Measurements from ENCODE around the gene SMIM1.

The SMIM1 gene

GRCh38 chr1:3742439-3743298, 29.9 kb upstream of the SMIM1 start:
- Histone ChIP-seq H3K27ac (ENCODE audit: poor library complexity, severe bottlenecking) (no peak overlapping the region), H3K4me1 (ENCODE audit: insufficient read depth, poor library complexity, severe bottlenecking) (no peaks in the 10 kb centered on the region), H3K4me3 (ENCODE audit: severe bottlenecking) (no peak overlapping the region), H3K27me3 (ENCODE audit: insufficient read depth, poor library complexity, severe bottlenecking) (no peaks in the 10 kb centered on the region), H3K36me3 (ENCODE audit: low read depth) (peaks cover 44% of the 10 kb centered on the region), H3K9me3 (ENCODE audit: severe bottlenecking) (no peaks in the 10 kb centered on the region)
- DNase-seq (ENCODE audit: low spot score) (peak; percentile 55), ATAC-seq (ENCODE audit: low read depth) (no peak)
- TF ChIP-seq, protein P1, sequence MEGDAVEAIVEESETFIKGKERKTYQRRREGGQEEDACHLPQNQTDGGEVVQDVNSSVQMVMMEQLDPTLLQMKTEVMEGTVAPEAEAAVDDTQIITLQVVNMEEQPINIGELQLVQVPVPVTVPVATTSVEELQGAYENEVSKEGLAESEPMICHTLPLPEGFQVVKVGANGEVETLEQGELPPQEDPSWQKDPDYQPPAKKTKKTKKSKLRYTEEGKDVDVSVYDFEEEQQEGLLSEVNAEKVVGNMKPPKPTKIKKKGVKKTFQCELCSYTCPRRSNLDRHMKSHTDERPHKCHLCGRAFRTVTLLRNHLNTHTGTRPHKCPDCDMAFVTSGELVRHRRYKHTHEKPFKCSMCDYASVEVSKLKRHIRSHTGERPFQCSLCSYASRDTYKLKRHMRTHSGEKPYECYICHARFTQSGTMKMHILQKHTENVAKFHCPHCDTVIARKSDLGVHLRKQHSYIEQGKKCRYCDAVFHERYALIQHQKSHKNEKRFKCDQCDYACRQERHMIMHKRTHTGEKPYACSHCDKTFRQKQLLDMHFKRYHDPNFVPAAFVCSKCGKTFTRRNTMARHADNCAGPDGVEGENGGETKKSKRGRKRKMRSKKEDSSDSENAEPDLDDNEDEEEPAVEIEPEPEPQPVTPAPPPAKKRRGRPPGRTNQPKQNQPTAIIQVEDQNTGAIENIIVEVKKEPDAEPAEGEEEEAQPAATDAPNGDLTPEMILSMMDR (IDR thresholded peaks at IDR 0.05; ENCODE audit: poor library complexity, severe bottlenecking), result no peak

DNA sequence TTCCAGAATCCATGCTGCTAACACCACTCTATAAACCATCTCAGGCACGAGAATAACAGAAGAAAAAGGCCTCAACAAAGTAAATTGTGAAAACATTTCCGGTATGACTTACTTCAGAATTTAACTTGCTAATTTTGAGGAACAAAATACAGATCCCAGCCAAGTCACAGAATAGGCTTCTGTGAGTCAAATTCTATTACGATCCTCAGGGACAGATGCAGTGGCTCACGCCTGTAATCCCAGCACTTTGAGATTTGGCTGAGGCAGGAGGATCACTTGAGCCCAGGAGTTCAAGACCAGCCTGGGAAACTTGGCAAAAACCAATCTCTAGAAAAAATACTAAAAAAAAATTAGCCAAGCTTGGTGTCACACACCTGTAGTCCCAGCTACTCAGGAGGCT, 29.1 kb upstream of the SMIM1 start:
- ATAC-seq (ENCODE audit: low read depth) (no peak), DNase-seq (ENCODE audit: low spot score) (no peak)
- H3K4me3 ChIP-seq (ENCODE audit: severe bottlenecking), result no peak overlapping the region
- TF ChIP-seq, protein P1 (IDR thresholded peaks at IDR 0.05; ENCODE audit: poor library complexity, severe bottlenecking), result no peak
- peaks cover 36% of the 10 kb centered on the region for H3K36me3 ChIP-seq (ENCODE audit: low read depth)
- no peaks in the 10 kb centered on the region for H3K4me1 ChIP-seq (ENCODE audit: insufficient read depth, poor library complexity, severe bottlenecking)
- no peaks in the 10 kb centered on the region for H3K27me3 ChIP-seq (ENCODE audit: insufficient read depth, poor library complexity, severe bottlenecking)
- no peak overlapping the region for H3K27ac ChIP-seq (ENCODE audit: poor library complexity, severe bottlenecking)
- H3K9me3 ChIP-seq (ENCODE audit: severe bottlenecking), result no peaks in the 10 kb centered on the region

DNA sequence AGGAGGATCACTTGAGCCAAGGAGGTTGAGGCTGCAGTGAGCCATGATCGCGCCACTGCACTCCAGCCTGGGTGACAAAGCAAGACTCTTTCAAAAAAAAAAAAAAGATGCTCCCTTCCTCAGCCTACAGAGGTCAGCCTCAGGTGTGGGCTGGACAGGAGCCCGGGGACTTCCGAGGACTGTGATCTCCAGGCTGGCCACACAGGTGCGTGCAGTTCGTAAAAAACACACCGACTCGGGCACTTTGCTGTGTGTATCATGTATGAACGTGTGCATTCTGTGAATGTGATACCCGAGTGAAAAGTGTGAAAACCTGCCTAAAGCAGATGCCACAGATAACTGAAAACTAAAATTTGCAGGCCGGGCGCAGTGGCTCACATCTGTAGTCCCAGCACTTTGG, 28.7 kb upstream of the SMIM1 start:
- Histone ChIP-seq H3K4me1 (ENCODE audit: insufficient read depth, poor library complexity, severe bottlenecking) (no peaks in the 10 kb centered on the region), H3K9me3 (ENCODE audit: severe bottlenecking) (no peaks in the 10 kb centered on the region), H3K27me3 (ENCODE audit: insufficient read depth, poor library complexity, severe bottlenecking) (no peaks in the 10 kb centered on the region), H3K4me3 (ENCODE audit: severe bottlenecking) (no peak overlapping the region), H3K27ac (ENCODE audit: poor library complexity, severe bottlenecking) (no peak overlapping the region), H3K36me3 (ENCODE audit: low read depth) (peaks cover 32% of the 10 kb centered on the region)
- TF ChIP-seq, protein P1 (IDR thresholded peaks at IDR 0.05; ENCODE audit: poor library complexity, severe bottlenecking), result no peak
- DNase-seq (ENCODE audit: low spot score) (no peak), ATAC-seq (ENCODE audit: low read depth) (no peak)

DNA sequence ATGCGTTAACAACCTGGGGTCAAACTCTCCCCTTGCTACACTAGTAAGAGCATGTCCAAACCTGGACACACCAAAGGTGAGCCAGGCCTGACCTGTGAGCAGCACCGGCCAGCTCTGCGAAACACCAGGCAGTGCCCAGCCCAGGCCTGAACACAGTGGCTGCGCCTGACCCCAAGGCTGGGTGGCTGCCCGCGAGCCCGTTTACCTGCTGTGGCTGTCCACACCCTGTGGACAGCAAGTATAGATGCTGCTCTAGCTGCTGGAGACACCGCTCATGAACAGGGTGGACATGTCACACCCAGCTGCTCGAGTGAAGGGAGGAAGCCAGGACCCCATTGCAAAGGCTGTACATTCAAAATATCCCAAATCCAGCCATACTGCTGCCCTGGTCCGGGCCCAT, 27.9 kb upstream of the SMIM1 start:
- H3K36me3 ChIP-seq (ENCODE audit: low read depth), result peaks cover 30% of the 10 kb centered on the region
- H3K27ac ChIP-seq (ENCODE audit: poor library complexity, severe bottlenecking), result no peak overlapping the region
- ATAC-seq (ENCODE audit: low read depth) (no peak), DNase-seq (ENCODE audit: low spot score) (peak; percentile 59)
- no peaks in the 10 kb centered on the region for H3K9me3 ChIP-seq (ENCODE audit: severe bottlenecking)
- no peaks in the 10 kb centered on the region for H3K27me3 ChIP-seq (ENCODE audit: insufficient read depth, poor library complexity, severe bottlenecking)
- no peak overlapping the region for H3K4me3 ChIP-seq (ENCODE audit: severe bottlenecking)
- H3K4me1 ChIP-seq (ENCODE audit: insufficient read depth, poor library complexity, severe bottlenecking), result no peaks in the 10 kb centered on the region
- TF ChIP-seq, protein P1 (IDR thresholded peaks at IDR 0.05; ENCODE audit: poor library complexity, severe bottlenecking), result no peak

DNA sequence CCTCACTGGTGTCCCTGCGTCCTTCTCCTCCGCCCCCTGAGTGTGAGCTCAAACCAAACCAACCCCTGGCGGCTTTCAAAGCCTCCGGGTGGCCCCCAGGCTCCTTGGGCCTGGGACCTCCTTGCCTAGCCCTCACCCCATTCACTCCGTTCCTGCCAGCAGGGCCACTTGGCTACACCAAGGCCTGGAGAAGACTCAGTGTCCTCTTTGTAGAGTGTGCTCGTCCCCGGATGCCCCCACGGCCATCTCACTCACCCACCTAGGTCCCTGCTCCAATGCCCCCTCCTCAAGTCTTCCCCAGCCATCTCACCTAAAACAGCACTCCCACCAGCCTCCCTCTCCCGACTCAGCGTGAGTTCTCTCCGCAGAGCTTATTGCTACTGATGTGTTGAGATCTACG, 27.5 kb upstream of the SMIM1 start:
- Histone ChIP-seq H3K27ac (ENCODE audit: poor library complexity, severe bottlenecking) (no peak overlapping the region), H3K27me3 (ENCODE audit: insufficient read depth, poor library complexity, severe bottlenecking) (peaks cover 2% of the 10 kb centered on the region), H3K9me3 (ENCODE audit: severe bottlenecking) (no peaks in the 10 kb centered on the region), H3K4me3 (ENCODE audit: severe bottlenecking) (no peak overlapping the region), H3K4me1 (ENCODE audit: insufficient read depth, poor library complexity, severe bottlenecking) (no peaks in the 10 kb centered on the region), H3K36me3 (ENCODE audit: low read depth) (peaks cover 28% of the 10 kb centered on the region)
- peak; percentile 40 for DNase-seq (ENCODE audit: low spot score)
- ATAC-seq (ENCODE audit: low read depth), result no peak
- TF ChIP-seq, protein P1 (IDR thresholded peaks at IDR 0.05; ENCODE audit: poor library complexity, severe bottlenecking), result no peak

Measured in RWPE2 (cell line).